Tibial artery (tissue), 4 donors: Measurements from ENCODE around the gene GALNT8.

Experiments
- DNase-seq, 2 donors: peaks; one replicate each; pipeline ENCODE4 v3.0.0-alpha.2; 2019
- H3K27ac ChIP-seq, 2 donors: fragments of 200-600 bp; sonication (generic) in 1 of 2; 1 replicate in 1 of 2; 2 replicates in 1 of 2; pipeline ENCODE4 v1.5.1; 2018 to 2019; ENCODE audit warnings: mild to moderate bottlenecking in 1 of 2
- H3K27me3 ChIP-seq, 2 donors: fragments of 200-600 bp; sonication (generic) in 1 of 2; one replicate each; pipeline versions ENCODE4 v1.5.1 to v1.6.0; 2016 to 2019
- H3K36me3 ChIP-seq, 3 donors: fragments of 200-600 bp; sonication (generic) in 2 of 3; one replicate each; pipeline ENCODE4 v1.5.1; 2016 to 2019; ENCODE audit warnings: mild to moderate bottlenecking in 2 of 3
- H3K4me1 ChIP-seq, 4 donors: fragments of 200-600 bp; sonication (generic) in 2 of 4; 1 replicate in 3 of 4; 2 replicates in 1 of 4; pipeline ENCODE4 v1.5.1; 2016 to 2019
- H3K4me3 ChIP-seq, 2 donors: fragments of 200-600 bp; sonication (generic) in 1 of 2; 1 replicate in 1 of 2; 2 replicates in 1 of 2; pipeline ENCODE4 v1.5.1; 2018 to 2019; ENCODE audit warnings: mild to moderate bottlenecking in 2 of 2
- H3K9me3 ChIP-seq, 3 donors: fragments of 200-600 bp; sonication (generic) in 1 of 3; one replicate each; pipeline ENCODE4 v1.5.1; 2016 to 2019
- intact Hi-C: fragments of 100-400 bp; cut with DNase I; formaldehyde crosslinking; loops from one replicate; pipeline ENCODE4 v1.15.0; 2023; ENCODE audit warnings: low total_unique reads
- TF ChIP-seq, protein P1 (sequence below), 2 experiments: fragments of 200-600 bp in 1 of 2; fragments of 450-650 bp in 1 of 2; IDR thresholded peaks; one replicate each; pipeline ENCODE4 v1.5.1; 2017 to 2019; ENCODE audit warnings: antibody characterized with exemption in 2 of 2, mild to moderate bottlenecking in 1 of 2, moderate library complexity in 1 of 2

The GALNT8 gene

DNA sequence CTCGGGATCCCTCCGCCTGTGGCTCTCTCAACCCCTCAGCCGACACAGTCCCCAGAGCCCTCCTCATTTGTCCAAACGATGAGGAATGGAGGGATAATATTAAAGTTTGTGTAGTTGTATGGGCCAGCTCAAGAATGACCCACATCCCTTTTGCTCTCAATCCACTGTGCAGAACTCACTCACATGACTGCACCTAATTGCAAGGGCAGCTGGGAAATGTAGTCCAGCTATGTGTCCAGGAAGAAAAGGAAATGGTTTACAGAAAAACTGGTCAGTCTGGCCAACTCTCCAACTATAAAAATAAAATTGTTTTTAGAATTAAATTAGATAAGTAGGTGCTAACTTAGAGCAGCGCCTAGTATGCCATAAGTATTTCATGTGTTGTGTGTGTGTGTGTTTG lies 66.6 kb downstream of the GALNT8 start:
- no peak overlapping the region for H3K27ac ChIP-seq
- TF ChIP-seq, protein P1, sequence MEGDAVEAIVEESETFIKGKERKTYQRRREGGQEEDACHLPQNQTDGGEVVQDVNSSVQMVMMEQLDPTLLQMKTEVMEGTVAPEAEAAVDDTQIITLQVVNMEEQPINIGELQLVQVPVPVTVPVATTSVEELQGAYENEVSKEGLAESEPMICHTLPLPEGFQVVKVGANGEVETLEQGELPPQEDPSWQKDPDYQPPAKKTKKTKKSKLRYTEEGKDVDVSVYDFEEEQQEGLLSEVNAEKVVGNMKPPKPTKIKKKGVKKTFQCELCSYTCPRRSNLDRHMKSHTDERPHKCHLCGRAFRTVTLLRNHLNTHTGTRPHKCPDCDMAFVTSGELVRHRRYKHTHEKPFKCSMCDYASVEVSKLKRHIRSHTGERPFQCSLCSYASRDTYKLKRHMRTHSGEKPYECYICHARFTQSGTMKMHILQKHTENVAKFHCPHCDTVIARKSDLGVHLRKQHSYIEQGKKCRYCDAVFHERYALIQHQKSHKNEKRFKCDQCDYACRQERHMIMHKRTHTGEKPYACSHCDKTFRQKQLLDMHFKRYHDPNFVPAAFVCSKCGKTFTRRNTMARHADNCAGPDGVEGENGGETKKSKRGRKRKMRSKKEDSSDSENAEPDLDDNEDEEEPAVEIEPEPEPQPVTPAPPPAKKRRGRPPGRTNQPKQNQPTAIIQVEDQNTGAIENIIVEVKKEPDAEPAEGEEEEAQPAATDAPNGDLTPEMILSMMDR (IDR thresholded peaks at IDR 0.05) = no peak

DNA sequence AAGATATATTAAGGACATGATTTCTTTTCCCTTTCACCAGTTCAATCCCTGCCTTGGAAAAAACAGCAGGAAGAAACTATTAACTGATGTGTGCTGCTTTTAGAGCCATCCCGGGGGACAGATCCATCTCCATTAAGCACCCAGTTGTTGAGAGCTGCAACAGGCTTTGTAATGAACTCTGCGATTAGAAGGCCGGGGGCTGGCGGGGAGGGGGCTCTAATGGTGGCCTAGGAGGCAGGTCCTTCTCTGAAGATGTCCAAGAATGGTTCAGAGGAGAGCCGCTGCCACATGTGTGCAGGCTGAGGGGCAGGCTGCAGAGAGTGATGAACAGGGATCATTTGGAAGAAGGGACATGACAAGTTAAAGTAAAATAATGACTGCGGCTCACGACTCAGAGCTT lies 67.8 kb downstream of the GALNT8 start:
- H3K27ac ChIP-seq = no peak overlapping the region
- no peaks in the 10 kb centered on the region for H3K36me3 ChIP-seq
- TF ChIP-seq, protein P1 (IDR thresholded peaks at IDR 0.05) = no peak
- H3K9me3 ChIP-seq = no peaks in the 10 kb centered on the region
- intact Hi-C loops = no loop called here
- DNase-seq = no peak
- no peaks in the 10 kb centered on the region for H3K27me3 ChIP-seq
- no peaks in the 10 kb centered on the region for H3K4me1 ChIP-seq
- no peak overlapping the region for H3K4me3 ChIP-seq

More for the DNA sequence above, 66.6 kb downstream of the GALNT8 start:
- no peak for DNase-seq
- no peaks in the 10 kb centered on the region for H3K9me3 ChIP-seq
- intact Hi-C loops = no loop called here
- no peaks in the 10 kb centered on the region for H3K27me3 ChIP-seq
- H3K4me1 ChIP-seq = peaks cover 0 to 1% (median 0%) of the 10 kb centered on the region in 4 donors
- no peak overlapping the region for H3K4me3 ChIP-seq
- H3K36me3 ChIP-seq = no peaks in the 10 kb centered on the region

DNA sequence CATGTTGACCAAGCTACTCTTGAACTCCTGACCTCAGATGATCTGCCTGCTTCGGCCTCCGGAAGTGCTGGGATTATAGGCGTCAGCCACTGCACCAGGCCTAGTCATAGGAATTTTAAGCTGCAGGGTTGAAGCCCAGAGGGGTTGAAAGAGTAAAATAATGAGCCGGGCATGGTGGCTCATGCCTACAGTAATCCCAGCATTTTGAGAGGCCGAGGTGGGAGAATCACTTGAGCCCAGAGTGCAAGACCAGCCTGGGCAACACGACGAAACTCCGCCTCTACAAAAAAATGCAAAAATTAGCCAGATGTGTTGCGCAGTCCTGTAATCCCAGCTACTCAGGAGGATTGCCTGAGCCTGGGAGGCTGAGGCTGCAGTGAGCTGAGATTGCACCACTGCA lies 69.6 kb downstream of the GALNT8 start:
- H3K9me3 ChIP-seq = no peaks in the 10 kb centered on the region
- H3K27ac ChIP-seq = no peak overlapping the region
- no peak overlapping the region for H3K4me3 ChIP-seq
- TF ChIP-seq, protein P1 (IDR thresholded peaks at IDR 0.05) = no peak
- H3K4me1 ChIP-seq = no peaks in the 10 kb centered on the region
- no peaks in the 10 kb centered on the region for H3K27me3 ChIP-seq
- no peaks in the 10 kb centered on the region for H3K36me3 ChIP-seq
- DNase-seq = no peak
- intact Hi-C loops = no loop called here

DNA sequence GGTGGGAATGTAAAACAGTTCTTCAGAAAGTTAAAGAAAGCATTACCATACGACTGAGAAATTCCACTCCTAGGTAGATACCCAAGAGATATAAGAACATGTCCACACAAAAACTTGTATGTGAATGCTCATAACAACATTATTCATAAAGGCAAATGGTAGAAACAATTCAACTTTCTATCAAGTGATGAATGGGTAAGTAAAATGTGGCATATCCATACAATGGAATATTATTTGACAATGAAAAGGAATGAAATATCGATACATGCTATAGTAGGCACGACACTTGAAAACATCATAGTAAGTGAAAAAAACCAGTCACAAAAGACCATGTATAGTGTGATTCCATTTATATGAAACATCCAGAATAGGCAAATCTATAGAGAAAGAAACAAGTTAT lies 71.3 kb downstream of the GALNT8 start:
- H3K36me3 ChIP-seq = no peaks in the 10 kb centered on the region
- DNase-seq = no peak
- H3K9me3 ChIP-seq = no peaks in the 10 kb centered on the region
- no peak overlapping the region for H3K4me3 ChIP-seq
- H3K27ac ChIP-seq = no peak overlapping the region
- TF ChIP-seq, protein P1 (IDR thresholded peaks at IDR 0.05) = no peak
- peaks cover 0 to 7% of the 10 kb centered on the region in 2 donors for H3K27me3 ChIP-seq
- intact Hi-C loops = no loop called here
- H3K4me1 ChIP-seq = no peaks in the 10 kb centered on the region

DNA sequence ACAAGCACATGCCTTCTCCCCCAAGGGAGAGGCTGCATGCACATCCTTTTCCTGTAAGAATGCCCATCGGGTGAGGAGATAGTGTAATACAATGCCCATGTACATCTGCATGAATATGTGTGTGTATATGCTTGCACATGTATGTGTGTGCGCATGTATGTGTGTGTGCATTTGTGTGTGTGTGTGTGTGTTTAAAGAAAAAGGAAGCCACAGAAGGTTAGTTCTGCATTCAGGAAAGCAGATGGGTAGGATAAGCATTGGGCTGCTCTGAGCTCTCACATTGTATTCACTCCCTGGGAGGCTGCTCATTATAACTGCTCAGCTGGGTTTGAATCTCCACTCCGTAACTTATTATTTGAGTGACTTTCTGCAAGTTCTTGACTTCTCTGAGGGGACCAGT lies 74.3 kb downstream of the GALNT8 start:
- intact Hi-C loops = no loop called here
- no peak overlapping the region for H3K27ac ChIP-seq
- no peak overlapping the region for H3K4me3 ChIP-seq
- H3K27me3 ChIP-seq = peaks cover 0 to 9% of the 10 kb centered on the region in 2 donors
- no peaks in the 10 kb centered on the region for H3K9me3 ChIP-seq
- TF ChIP-seq, protein P1 (IDR thresholded peaks at IDR 0.05) = no peak
- no peaks in the 10 kb centered on the region for H3K4me1 ChIP-seq
- no peak for DNase-seq
- H3K36me3 ChIP-seq = no peaks in the 10 kb centered on the region

DNA sequence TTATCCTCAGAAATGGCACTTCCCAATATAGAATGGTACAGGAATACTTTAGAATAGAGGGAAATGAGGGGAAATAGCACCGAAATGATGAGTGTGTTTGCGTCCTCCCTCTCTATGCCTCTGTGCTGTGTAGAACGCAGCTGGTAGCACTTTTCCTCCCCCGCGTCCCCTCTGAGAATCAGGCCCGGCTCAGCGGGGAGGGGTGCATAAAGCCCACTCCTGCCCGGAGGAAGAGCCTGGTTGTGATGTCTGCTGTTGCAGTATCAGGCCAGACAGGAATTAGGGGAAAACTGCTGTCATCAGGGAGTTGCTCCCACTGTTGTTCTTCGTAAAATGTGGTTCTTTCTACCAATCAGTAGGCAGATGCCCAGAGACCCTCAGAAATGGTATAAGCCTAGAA lies 76.0 kb downstream of the GALNT8 start:
- no peaks in the 10 kb centered on the region for H3K4me1 ChIP-seq
- DNase-seq = no peak
- H3K27ac ChIP-seq = no peak overlapping the region
- intact Hi-C loops = no loop called here
- no peaks in the 10 kb centered on the region for H3K9me3 ChIP-seq
- no peaks in the 10 kb centered on the region for H3K36me3 ChIP-seq
- TF ChIP-seq, protein P1 (IDR thresholded peaks at IDR 0.05) = no peak
- no peak overlapping the region for H3K4me3 ChIP-seq
- H3K27me3 ChIP-seq = peaks cover 0 to 9% of the 10 kb centered on the region in 2 donors
